Transverse colon (tissue), 4 donors: ENCODE results near the gene SMARCA2. TPM values are rescaled to one million over a fixed set of nuclear protein-coding genes. Genes with fewer than 3 reads are reported as not detected.
A peak's percentile ranks its signal among the peaks of the same experiment; 100 is the strongest.

Source experiments
- DNase-seq: peaks from one replicate; pipeline ENCODE4 v3.0.0-alpha.2; 2019
- H3K27ac ChIP-seq, 4 donors: fragments of 200-600 bp; sonication (generic); 2 replicates each; pipeline ENCODE4 v1.5.1; 2016 to 2018; ENCODE audit warnings: inconsistent platforms in 4 of 4
- H3K27me3 ChIP-seq: fragments of 200-600 bp; sonication (generic); 2 replicates; pipeline ENCODE4 v1.5.1; 2017; ENCODE audit warnings: inconsistent platforms
- H3K36me3 ChIP-seq, 4 donors: fragments of 200-600 bp; sonication (generic); 2 replicates each; pipeline ENCODE4 v1.5.1; 2017 to 2019; ENCODE audit warnings: inconsistent platforms in 4 of 4
- H3K4me1 ChIP-seq, 4 donors: fragments of 200-600 bp; sonication (generic); 2 replicates each; pipeline ENCODE4 v1.5.1; 2017 to 2020; ENCODE audit warnings: inconsistent platforms in 4 of 4
- H3K4me3 ChIP-seq, 4 donors: fragments of 200-600 bp; sonication (generic); 1 replicate in 1 of 4; 2 replicates in 3 of 4; pipeline versions ENCODE4 v1.5.1 to v1.6.1; 2017 to 2019; ENCODE audit warnings: inconsistent platforms in 4 of 4
- H3K9me3 ChIP-seq, 2 donors: fragments of 200-600 bp; sonication (generic); 2 replicates each; pipeline ENCODE4 v1.5.1; 2017 to 2019; ENCODE audit warnings: inconsistent platforms in 2 of 2
- CTCF ChIP-seq, 5 experiments: fragments of 200-600 bp in 3 of 5; fragments of 450-650 bp in 2 of 5; sonication (generic) in 3 of 5; IDR thresholded peaks; 1 replicate in 2 of 5; 2 replicates in 3 of 5; pipeline ENCODE4 v1.5.1; 2016 to 2017; ENCODE audit warnings: antibody characterized with exemption in 5 of 5, inconsistent platforms in 3 of 5, mild to moderate bottlenecking in 2 of 5, moderate library complexity in 1 of 5
- EP300 ChIP-seq: sonication (generic); formaldehyde crosslinking; IDR thresholded peaks from one replicate; pipeline ENCODE4 v1.6.1; 2017; ENCODE audit warnings: antibody characterized with exemption, low read depth
- POLR2A ChIP-seq: fragments of 450-650 bp; IDR thresholded peaks from one replicate; pipeline ENCODE4 v1.6.1; 2016; ENCODE audit warnings: antibody characterized with exemption, mild to moderate bottlenecking, moderate library complexity
- POLR2AphosphoS5 ChIP-seq, 3 donors: sonication (generic); formaldehyde crosslinking; IDR thresholded peaks; one replicate each; pipeline ENCODE4 v1.6.1; 2016; ENCODE audit warnings: antibody characterized with exemption in 3 of 3
- WGBS, 2 donors: methylation state at CpG; one replicate each; pipeline ENCODE4 v1.1.5; 2018; ENCODE audit warnings: low coverage in 1 of 2; 5-methylcytosine and 5-hydroxymethylcytosine counted together
- in situ Hi-C, 4 donors: fragments of 200-750 bp; cut with MboI; loops; one replicate each; pipeline versions ENCODE4 v1.15.0 to v1.15.1; 2017; ENCODE audit warnings: low sequenced_read_pairs in 3 of 4, low pct_ligation_motif_present in 1 of 4, low pct_unique_long_range_greater_than_20kb in 1 of 4
- intact Hi-C: fragments of 100-400 bp; cut with DNase I; formaldehyde crosslinking; loops from one replicate; pipeline ENCODE4 v1.15.1; 2023; ENCODE audit warnings: low total_unique reads
- total RNA-seq, 4 donors: library from RNA; depleted of rRNA; stranded (reverse); fragments of >200 nt; gene quantifications; one replicate each; pipeline ENCODE4 v1.1.0, GENCODE V29; 2016

SMARCA2 gene
- total RNA-seq, 4 donors from 2014 or later = 74.8 to 110 (median 92.4) TPM

DNA sequence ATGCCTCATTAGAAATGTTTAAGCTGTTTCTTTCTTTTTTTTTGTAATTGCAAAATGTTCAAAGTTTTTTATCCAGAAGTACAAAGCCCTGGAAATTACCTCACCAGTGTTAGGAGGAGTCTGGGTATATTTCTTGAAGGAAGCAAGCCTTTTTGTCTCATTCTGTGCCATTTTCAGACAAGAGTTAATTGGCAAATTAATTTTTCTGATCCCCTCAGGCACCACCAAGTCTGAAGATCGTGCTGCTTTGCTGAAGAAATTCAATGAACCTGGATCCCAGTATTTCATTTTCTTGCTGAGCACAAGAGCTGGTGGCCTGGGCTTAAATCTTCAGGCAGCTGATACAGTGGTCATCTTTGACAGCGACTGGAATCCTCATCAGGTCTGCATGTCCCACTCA, 94.9 kb downstream of the SMARCA2 start:
- peaks cover 0 to 54% (median 15%) of the 10 kb centered on the region in 4 donors for H3K36me3 ChIP-seq
- no peak overlapping the region for H3K4me3 ChIP-seq
- TF ChIP-seq CTCF (IDR thresholded peaks at IDR 0.05) (no peak), EP300 (no peak), POLR2AphosphoS5 (IDR thresholded peaks at IDR 0.05) (no peak), POLR2A (no peak)
- H3K9me3 ChIP-seq = no peaks in the 10 kb centered on the region
- H3K27me3 ChIP-seq = no peaks in the 10 kb centered on the region
- no peak overlapping the region for H3K27ac ChIP-seq
- in situ Hi-C loops = no loop called here
- no peak for DNase-seq
- 89 to 100% methylated on average over 2 of the region's 2 CpGs for WGBS, 2 donors
- intact Hi-C loops = no loop called here
- H3K4me1 ChIP-seq = no peaks in the 10 kb centered on the region

GRCh38 chr9:2116073-2116472, 100.9 kb downstream of the SMARCA2 start:
- intact Hi-C loops (no loop called here), in situ Hi-C loops (no loop called here)
- Histone ChIP-seq H3K4me1 (peaks cover 0 to 2% (median 0%) of the 10 kb centered on the region in 4 donors), H3K36me3 (peaks cover 0 to 59% (median 18%) of the 10 kb centered on the region in 4 donors), H3K27ac (no peak overlapping the region), H3K27me3 (no peaks in the 10 kb centered on the region), H3K4me3 (no peak overlapping the region), H3K9me3 (no peaks in the 10 kb centered on the region)
- TF ChIP-seq POLR2A = no peak
- peak in 3 of 5 experiments; percentile 18 to 44 (median 30) for TF ChIP-seq CTCF (IDR thresholded peaks at IDR 0.05)
- no peak for DNase-seq
- WGBS, 2 donors = 69 to 83% methylated on average over 1 to 3 of the region's 3 CpGs

GRCh38 chr9:2117527-2117926, 102.4 kb downstream of the SMARCA2 start:
- in situ Hi-C loops = no loop called here
- Histone ChIP-seq H3K4me3 (no peak overlapping the region), H3K4me1 (peaks cover 0 to 8% (median 0%) of the 10 kb centered on the region in 4 donors), H3K36me3 (peaks cover 0 to 60% (median 12%) of the 10 kb centered on the region in 4 donors), H3K27me3 (no peaks in the 10 kb centered on the region), H3K27ac (no peak overlapping the region), H3K9me3 (no peaks in the 10 kb centered on the region)
- TF ChIP-seq POLR2A (no peak), POLR2AphosphoS5 (IDR thresholded peaks at IDR 0.05) (no peak), EP300 (no peak), CTCF (IDR thresholded peaks at IDR 0.05) (no peak)
- no peak for DNase-seq
- intact Hi-C loops = no loop called here
- 91% methylated on average over 4 to 6 of the region's 6 CpGs for WGBS, 2 donors

DNA sequence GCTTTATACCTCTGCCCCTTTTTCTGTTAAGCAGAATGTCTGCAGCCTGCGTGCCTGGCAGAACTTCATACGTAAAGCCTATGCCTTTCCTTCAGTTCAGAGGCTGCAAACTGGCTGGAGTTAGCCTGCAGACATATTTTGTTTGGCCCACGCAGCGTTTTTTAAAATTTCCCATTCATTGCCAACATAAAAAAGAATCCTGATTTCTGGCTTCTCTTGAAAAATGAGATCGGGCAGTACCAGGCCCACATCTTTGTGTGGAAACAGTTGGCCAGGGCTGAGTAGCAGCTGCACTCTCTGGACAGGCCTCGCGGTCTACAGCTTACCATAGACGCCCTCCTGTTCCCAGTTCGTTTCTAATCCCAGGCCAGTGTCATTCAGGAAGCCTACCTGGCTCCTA, 104.4 kb downstream of the SMARCA2 start:
- no peak overlapping the region for H3K4me3 ChIP-seq

More for the DNA sequence above, 104.4 kb downstream of the SMARCA2 start:
- peaks cover 0 to 56% (median 15%) of the 10 kb centered on the region in 4 donors for H3K36me3 ChIP-seq
- H3K9me3 ChIP-seq = no peaks in the 10 kb centered on the region
- no peak overlapping the region for H3K27ac ChIP-seq
- TF ChIP-seq EP300 (no peak), CTCF (IDR thresholded peaks at IDR 0.05) (no peak), POLR2AphosphoS5 (IDR thresholded peaks at IDR 0.05) (no peak), POLR2A (no peak)
- H3K4me1 ChIP-seq = peaks cover 0 to 8% (median 0%) of the 10 kb centered on the region in 4 donors
- in situ Hi-C loops = no loop called here
- 66 to 96% methylated on average over 4 to 9 of the region's 9 CpGs for WGBS, 2 donors
- no peak for DNase-seq
- no peaks in the 10 kb centered on the region for H3K27me3 ChIP-seq
- intact Hi-C loops = no loop called here
